ACHN (cell line): ENCODE data around the gene NCL.
"Not testable (repeated sequence)": the region's sequence is repeated elsewhere in the genome, so short reads cannot be mapped to it uniquely, and the experiment has no call there.

Source experiments
- DNase-seq: peaks from one replicate; pipeline ENCODE4 v3.0.0-alpha.2; 2015
- in situ Hi-C: cut with HindIII; loops from 2 replicates; pipeline ENCODE4 v1.10.0; 2017; ENCODE audit warnings: low sequenced_read_pairs, low pct_ligation_motif_present, low pct_unique_long_range_greater_than_20kb

NCL gene

DNA sequence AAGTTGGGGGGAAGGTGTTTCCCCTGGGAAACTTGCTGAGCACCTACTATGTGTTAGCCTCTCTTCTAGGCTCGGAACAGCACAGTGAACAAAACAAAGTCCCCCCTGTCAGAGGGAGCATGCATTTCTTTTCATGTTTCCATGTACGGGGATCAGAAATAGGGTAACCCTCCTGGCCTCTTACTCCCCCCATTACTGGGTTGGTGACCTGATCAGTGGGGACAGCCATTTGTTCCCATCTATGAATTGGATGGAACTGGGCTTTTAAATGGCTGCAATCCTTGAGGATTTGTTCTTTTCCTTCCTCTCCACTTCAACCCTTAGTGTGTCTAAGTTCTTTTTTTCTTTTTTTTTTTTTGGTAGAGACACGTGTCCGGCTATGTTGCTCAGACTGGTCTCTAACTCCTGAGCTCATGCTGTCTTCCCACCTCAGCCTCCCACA lies 13.7 kb downstream of the NCL start:
- DNase-seq = no peak
- in situ Hi-C loops = no loop called here

DNA sequence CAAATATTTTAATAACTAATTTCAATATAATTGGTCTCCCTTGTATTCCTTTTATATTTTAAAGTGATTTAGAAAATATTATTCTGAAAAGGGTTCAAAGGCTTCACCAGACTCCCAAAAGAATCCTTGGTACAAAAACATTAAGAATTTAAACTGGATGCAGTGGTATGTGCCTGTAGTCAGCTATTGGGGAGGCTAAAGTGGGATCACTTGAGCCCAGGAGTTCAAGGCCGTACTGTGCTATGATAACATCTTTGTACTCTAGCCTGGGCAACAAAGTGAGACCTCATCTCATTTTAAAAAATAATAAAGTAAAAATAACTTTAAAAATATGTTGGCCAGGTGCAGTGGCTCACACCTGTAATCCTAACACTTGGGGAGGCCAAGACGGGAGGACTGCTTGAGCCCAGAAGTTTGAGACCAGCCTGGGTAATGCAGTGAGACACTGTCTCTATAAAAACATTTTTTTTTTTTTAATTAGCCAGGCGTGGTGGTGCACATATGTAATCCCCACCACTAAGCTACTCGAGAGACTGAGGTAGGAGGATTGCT lies 14.7 kb downstream of the NCL start:
- in situ Hi-C loops = no loop called here
- DNase-seq = no peak

DNA sequence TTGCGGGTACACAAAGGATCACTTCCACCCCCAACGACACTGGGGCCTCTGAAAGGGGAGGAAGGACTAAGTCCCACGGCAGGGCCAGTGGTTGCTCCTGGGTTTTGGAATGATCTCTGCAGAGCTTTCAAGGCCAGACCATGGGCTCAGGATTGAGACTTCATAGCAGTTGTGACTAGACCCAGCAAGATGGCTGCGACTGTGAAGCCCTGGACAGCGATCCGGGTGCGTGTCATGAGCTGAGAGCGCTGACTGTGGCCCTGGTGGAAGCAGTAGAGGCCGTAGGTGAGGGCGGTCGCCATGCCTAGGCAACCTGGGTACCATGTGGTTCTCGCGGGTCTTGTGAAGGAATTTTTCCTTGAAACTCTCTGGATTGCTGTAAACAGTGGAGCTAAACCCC lies 27.3 kb downstream of the NCL start:
- no peak for DNase-seq
- in situ Hi-C loops = no loop called here

DNA sequence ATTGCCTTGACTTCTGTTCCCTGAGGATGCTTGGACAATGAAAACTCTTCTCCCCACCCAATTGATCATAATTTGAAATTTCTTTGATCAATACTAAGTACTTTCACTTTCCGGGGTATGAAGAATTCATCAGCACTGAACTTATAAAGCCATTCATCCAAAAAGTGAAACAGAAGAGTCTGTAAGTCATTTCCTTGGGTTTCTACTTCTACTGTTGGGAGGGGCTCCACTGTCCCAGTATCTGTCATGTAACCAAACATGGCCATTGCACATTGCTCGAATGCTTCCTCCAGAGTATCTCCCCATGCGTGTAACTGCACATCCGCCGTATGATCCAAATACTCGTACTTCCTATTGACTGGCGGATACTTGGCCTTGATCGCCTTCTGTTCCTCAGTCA lies 30.3 kb downstream of the NCL start:
- in situ Hi-C loops = no loop called here
- no peak for DNase-seq

DNA sequence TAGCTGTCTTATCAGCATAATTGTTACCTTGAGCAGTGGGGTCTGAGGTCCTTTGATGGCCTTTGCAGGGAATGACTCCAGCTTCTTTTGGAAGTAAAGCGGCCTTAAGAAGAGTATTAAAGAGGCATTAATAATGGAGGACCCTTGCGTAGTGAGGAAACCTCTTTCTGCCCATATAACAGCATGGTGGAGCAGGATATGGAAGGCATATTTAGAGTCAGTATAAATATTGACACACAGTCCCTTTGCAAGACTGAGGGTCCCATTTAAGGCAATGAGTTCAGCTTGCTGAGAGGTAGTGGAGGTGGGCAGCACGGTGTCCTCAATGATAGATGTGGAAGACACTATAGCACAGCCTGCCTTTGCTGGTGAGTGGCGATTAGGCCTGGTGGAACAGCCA lies 32.7 kb downstream of the NCL start:
- in situ Hi-C loops = no loop called here
- no peak for DNase-seq

DNA sequence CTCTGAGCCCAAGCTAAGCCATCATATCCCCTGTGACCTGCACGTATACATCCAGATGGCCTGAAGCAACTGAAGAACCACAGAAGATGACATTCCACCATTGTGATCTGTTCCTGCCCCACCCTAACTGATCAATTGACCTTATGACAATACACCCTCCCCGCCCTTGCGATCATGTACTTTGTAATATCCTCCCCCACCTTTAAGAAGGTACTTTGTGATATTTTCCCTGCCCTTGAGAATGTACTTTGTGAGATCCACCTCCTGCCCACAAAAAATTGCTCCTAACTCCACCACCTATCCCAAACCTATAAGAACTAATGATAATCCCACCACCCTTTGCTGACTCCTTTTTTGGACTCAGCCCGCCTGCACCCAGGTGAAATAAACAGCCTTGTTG lies 33.8 kb downstream of the NCL start:
- DNase-seq, in situ Hi-C loops: not testable (repeated sequence)

DNA sequence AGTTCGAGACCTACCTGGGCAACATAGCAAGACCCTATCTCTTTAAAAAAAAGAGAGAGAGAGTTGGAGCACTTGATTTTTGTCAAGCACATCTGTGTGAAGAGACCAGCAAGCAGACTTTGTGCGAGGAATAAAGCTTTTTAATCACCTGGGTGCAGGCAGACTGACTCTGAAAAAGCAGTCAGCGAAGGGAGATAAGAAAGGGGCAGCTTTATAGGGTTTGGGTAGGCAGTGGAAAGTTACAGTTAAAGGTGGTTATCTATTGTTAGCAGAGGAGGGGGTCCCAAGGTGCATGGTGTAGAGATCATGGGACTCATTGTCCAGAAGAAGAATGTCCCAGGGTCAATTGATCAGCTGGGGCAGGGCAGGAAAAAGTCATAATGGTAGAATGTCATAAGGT lies 34.4 kb downstream of the NCL start:
- no peak for DNase-seq
- in situ Hi-C loops = no loop called here

DNA sequence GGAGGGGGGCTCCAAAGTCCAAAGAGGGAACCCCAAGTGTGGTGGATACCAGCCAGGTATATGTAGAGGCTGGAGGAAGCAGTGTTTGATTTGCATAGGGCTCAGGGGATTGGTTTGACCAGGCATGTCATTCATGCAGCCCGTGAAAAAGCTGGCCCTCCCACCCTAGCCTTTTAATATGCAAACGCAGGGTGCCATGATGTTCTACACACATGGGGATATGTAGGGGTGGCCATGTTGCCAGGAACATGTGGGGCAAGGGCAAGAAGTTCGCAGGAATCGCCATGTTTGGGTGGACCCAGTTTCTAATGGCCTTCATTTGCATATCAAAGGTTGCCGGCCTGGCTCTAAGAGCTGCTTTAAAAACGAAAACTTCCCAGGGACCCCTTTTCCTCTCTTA lies 35.1 kb downstream of the NCL start:
- no peak for DNase-seq
- in situ Hi-C loops = no loop called here

DNA sequence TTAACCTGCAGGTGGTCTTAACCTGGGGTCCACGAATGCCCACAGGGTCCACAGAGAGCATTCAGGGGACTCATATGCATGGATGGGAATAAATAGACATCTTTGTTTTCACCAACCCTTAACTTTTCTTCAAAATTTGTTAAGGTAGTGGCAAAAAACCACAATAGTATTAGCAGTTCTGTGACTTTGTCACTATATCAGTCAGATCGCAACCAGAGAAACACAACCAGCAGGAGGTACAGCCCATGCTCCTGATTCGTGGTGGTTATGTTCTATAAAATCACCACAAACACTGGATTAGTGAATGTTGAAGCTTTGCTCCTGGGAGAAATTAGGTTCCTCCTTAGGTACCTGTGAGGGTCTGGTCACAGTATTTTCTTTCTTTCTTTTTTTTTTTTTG lies 37.2 kb downstream of the NCL start:
- DNase-seq = no peak
- in situ Hi-C loops = no loop called here

DNA sequence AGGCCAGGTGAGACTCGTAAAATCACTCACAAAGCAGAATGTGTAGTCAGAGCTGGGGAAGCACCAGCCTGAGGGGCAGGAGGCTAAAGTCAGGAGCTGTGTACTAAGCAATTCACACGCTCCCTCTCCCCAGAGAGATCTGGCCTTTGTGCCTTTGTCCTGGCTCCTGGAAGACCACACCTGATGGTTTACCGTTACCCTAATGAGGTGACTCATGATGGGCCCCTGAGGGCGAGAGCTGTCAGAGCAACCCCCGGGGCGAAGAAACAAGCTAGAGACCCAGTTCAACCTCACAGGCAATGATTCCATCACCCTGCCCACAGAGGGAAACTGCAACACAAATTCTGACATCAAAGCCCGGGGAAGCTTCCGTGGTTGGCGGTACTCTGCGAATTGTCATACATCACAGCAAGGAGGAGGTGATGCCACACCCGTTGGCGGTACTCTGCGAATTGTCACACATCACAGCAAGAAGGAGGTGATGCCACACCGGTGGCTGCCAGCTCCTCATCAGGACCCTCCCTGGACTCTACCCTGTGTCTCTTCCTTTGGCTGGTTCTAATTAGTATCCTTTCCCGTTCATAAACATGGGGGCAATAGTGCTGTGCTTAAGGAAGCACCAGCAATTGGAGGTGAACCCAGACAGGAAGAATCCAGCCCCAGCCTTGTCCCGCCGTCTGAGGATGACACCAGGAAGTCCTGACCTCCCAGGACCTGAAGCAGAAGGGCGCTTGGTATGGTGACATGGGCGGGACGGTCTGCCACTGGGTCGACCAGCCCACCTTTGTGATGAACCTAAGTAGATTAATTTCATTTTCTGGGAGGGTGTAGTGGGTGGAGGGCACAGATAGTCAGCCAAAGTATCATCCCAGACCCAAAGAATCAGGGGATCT lies 38.2 kb downstream of the NCL start:
- no peak for DNase-seq

DNA sequence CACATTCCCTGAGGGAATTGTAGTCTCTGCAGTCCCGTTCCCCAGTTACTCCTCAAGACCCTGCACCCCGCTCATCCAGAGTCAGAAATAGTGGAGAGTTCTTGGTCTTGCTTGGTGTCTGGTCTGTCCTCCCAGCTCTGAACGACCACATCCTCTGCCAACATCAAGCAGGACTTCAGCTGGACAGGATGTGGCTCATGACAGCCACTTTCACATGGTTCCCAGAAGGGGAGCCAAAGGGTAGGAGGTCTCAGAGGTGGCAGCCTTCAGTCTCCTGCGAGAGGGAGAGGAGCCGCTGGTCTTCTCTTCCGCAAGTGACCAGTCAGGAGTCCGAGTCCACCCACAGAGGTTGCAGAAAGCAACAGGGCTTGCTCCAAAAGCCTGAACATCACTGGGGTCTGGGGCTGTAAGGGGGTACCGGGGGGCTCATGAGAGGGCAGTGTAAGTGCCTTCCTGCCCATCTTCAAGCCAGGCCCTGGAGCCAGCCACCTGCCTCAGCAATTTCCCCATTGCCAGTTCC lies 38.9 kb downstream of the NCL start:
- in situ Hi-C loops = no loop called here
- no peak for DNase-seq

More for the DNA sequence above, 38.2 kb downstream of the NCL start:
- in situ Hi-C loops = no loop called here

DNA sequence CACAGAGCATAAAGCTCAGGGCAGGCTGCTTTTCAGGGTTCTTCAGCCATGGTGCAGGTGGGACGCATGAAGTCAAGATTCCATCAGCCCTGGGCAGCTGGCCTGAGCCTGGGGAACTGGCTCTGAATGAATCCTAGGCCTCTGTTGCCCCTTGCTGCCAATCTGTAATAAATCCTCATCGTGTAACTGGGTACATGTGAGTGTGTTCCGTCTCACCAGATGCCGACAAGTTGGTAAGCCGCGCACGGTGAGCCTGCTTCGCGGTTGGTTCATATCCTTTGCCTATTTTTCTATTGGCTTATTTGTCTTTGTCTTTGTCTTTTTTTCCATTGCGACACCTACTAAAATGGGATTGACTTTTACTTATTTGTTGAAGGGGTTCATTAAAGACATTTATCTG lies 41.1 kb downstream of the NCL start:
- DNase-seq = no peak
- in situ Hi-C loops = loop anchor here (25.0 kb wide), 1 partner anchor 211 kb away; no protein-coding TSS in a partner anchor

DNA sequence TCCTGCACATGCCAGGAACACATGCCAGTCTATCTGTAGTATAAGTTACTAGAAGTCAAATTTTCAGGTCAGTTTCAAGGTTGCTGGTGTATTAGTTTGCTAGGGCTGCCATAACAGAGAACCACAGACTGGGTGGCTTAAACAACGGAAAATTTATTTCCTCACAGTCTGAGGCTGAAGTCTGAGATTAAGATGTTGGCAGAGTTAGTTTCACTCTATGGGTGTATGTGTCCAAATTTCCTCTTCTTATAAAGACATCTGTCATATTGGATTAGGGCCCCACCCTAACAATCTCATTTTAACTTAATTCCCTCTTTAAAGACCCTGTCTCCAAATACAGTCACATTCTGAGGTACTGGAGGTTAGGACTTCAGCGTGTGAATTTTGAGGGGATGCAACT lies 42.2 kb downstream of the NCL start:
- in situ Hi-C loops = loop anchor here (25.0 kb wide), 1 partner anchor 210 kb away; no protein-coding TSS in a partner anchor
- no peak for DNase-seq

DNA sequence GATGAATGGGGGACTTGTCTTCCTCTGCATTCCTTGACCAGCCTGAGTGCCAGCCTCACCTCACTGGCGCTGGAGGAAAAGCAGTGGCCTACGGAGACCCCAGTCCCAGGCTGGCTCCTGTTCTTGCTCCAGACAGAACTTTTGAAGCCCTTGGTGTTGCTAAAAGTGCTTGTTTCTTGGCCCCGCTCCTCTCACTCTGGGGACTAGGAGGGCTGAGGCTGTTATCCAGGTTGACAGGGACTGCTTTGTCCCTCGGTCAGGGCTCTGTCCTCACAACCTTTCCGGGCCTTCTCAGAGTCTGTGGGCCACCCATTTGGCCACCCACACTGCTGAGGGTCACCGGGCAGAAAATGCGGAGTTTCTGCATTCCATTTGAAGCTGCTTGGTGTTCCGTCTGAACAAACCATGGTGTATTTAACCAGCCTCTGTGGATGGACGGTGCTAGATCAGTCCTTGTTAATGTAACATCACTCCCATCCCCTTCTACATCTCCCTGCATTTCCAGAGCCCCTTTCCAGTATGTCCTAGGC lies 43.2 kb downstream of the NCL start:
- no peak for DNase-seq
- in situ Hi-C loops = loop anchor here (25.0 kb wide), 1 partner anchor 209 kb away; no protein-coding TSS in a partner anchor

DNA sequence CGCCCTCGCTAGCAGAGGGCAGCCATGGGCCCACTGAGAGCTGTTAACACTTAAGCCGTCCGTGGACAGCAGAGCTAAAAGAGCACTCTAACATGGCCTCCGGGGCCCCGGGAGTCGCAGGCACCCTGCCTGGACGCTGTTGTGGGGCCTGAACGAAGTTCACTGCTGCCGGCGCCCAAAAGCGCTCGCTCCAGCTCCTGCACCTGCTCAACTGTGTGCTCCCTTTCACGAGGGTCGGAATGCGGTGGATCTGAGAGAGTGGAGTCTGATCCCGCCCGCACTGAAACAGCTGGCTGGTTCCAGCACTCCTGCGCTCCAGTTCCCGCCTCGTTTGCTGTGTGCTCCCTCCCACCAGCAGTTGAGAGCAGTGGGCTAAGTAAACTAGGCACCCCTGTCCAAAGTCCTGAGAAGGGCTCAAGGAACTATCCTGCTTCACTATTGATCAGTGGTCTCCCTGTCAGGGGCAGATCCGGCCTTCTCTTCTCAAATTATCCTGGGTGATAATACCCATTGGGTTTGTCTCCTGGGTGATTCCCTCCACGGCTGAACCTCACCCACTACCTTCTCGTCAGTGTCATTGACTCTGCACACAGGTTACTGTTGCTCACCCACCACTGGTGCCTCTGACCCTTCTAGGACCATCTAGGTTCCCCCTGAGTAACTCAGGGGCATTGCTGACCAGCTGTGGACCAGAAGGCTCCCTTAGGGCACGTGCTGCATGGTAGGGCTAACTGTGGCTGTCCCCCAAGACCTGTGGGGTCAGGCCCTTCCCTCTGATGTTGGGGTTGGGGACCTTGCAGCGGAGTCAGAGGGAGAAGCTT lies 45.3 kb downstream of the NCL start:
- no peak for DNase-seq
- in situ Hi-C loops = loop anchor here (10.0 to 25.0 kb wide), 2 partner anchors 94 to 207 kb away; no protein-coding TSS in a partner anchor

DNA sequence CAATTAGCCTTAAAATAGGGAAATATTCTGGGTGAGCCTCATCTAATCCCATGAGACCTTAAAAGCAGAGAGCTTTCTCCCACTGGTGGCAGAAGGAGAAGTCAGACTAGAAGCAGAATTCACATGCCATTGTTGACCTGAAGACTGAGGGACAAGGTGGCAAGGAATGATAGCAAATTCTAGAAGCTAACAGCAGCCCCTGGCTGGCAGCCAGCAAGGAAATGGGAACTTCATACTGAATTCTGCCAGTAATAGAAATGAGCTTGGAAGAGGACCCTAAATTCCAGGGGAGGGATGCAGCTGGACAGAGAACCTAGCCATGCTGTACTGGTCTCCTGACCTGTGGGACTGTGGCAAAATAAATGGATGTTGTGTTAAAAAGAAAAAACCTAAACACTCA lies 49.3 kb downstream of the NCL start:
- no peak for DNase-seq
- in situ Hi-C loops = loop anchor here (10.0 to 25.0 kb wide), 2 partner anchors 90 to 203 kb away; no protein-coding TSS in a partner anchor

DNA sequence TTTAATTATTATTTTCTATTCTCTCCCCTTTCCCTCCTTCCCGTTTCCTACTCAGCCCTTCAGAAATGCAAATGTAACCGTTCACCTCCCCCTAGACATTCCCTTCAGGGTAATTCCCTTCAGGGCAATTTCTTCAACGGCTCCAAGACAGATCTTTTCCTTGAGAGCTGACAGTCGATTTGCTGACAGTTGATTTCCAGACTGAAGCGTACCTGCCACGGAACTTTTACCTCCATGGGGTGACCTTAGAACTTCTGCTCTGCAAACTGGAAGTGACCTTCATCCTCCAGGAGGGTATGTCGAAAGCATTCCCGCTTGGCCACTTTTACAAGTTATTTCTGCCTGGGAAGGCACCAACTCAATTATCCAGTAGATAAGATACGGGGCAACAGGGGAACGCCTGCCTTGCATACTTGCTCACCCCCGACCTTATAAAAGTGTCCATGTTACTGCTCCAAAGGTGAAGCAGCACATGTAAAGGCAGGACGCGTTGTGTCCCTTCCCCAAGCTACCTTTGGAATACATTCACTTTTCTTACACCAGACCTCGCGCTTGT lies 50.3 kb downstream of the NCL start:
- in situ Hi-C loops = loop anchor here (10.0 to 25.0 kb wide), 2 partner anchors 89 to 202 kb away; no protein-coding TSS in a partner anchor

DNA sequence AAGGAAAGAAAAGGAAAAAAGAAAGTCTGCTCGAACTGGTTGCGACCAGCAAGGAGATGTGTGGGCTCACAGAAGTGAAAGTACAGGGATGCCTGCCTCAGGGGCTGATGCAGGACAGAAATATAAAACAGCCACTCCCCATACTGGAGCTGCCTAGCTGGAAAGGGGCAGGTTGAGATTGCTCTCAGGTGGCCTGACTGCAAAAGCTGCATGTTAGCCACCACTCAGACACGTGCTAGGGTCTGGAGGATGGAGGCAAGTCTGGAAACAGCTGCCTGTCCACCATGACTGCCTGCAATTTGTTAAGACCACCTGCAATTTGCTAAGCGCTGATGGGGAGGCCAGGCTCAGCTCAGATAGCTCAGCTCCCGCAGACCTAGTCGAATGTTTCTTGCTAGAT lies 50.8 kb downstream of the NCL start:
- DNase-seq = no peak
- in situ Hi-C loops = loop anchor here (10.0 to 25.0 kb wide), 2 partner anchors 89 to 201 kb away; no protein-coding TSS in a partner anchor

More for the DNA sequence above, 50.3 kb downstream of the NCL start:
- no peak for DNase-seq
